Neural crest cell (in vitro differentiated cells): ENCODE results near the gene OR2S2. TPM values are rescaled to one million over a fixed set of nuclear protein-coding genes. Genes with fewer than 3 reads are reported as not detected.

Experiments
- DNase-seq: peaks from one replicate; pipeline ENCODE4 v3.0.0; 2021; ENCODE audit warnings: low read depth, mixed read lengths, low spot score
- H3K27ac Mint-ChIP-seq: one replicate; pipeline ENCODE4 v1.8.0; 2021; ENCODE audit warnings: mild to moderate bottlenecking, mixed read lengths; ENCODE audit not compliant: unreplicated experiment
- H3K27me3 Mint-ChIP-seq: 2 replicates; pipeline ENCODE4 v1.8.0; 2021; ENCODE audit warnings: low read depth, mild to moderate bottlenecking, mixed read lengths
- H3K36me3 Mint-ChIP-seq: 2 replicates; pipeline ENCODE4 v1.8.0; 2021; ENCODE audit warnings: low read depth, mild to moderate bottlenecking, mixed read lengths
- H3K4me1 Mint-ChIP-seq: 2 replicates; pipeline ENCODE4 v1.8.0; 2021; ENCODE audit warnings: mixed read lengths
- H3K4me3 Mint-ChIP-seq: one replicate; pipeline ENCODE4 v1.8.0; 2021; ENCODE audit warnings: mild to moderate bottlenecking, mixed read lengths
- H3K9me3 Mint-ChIP-seq: 2 replicates; pipeline ENCODE4 v1.8.0; 2021; ENCODE audit warnings: mixed read lengths
- CTCF ChIP-seq: fragments of 200-600 bp; sonication (generic); conservative IDR thresholded peaks from 2 replicates; pipeline ENCODE4 v1.5.0; 2021; ENCODE audit warnings: antibody characterized with exemption, mild to moderate bottlenecking
- total RNA-seq: library from RNA; stranded (reverse); gene quantifications from 2 replicates; pipeline ENCODE4 v1.2.1, GENCODE V29; 2021

The OR2S2 gene
- total RNA-seq, 1 donor from 2014 or later: not detected

GRCh38 chr9:35920051-35920620 lies 37.8 kb downstream of the OR2S2 start:
- peaks cover 15% of the 10 kb centered on the region for H3K4me1 Mint-ChIP-seq
- TF ChIP-seq CTCF: no peak

GRCh38 chr9:35919212-35920008 lies 38.5 kb downstream of the OR2S2 start:
- no peak for TF ChIP-seq CTCF
- Mint-ChIP-seq H3K27ac (no peak overlapping the region), H3K4me3 (no peak overlapping the region), H3K36me3 (no peaks in the 10 kb centered on the region), H3K9me3 (no peaks in the 10 kb centered on the region), H3K4me1 (peaks cover 11% of the 10 kb centered on the region), H3K27me3 (no peaks in the 10 kb centered on the region)
- no peak for DNase-seq

More at GRCh38 chr9:35920051-35920620, 37.8 kb downstream of the OR2S2 start:
- no peak for DNase-seq
- H3K4me3 Mint-ChIP-seq: no peak overlapping the region
- H3K27ac Mint-ChIP-seq: no peak overlapping the region
- H3K36me3 Mint-ChIP-seq: no peaks in the 10 kb centered on the region
- H3K27me3 Mint-ChIP-seq: no peaks in the 10 kb centered on the region
- no peaks in the 10 kb centered on the region for H3K9me3 Mint-ChIP-seq

- Mint-ChIP-seq H3K27ac (no peak overlapping the region), H3K36me3 (no peaks in the 10 kb centered on the region), H3K4me3 (no peak overlapping the region), H3K27me3 (no peaks in the 10 kb centered on the region), H3K4me1 (peaks cover 5% of the 10 kb centered on the region), H3K9me3 (no peaks in the 10 kb centered on the region)
- no peak for DNase-seq
- no peak for TF ChIP-seq CTCF
Measured at GRCh38 chr9:35918780-35919179, 39.2 kb downstream of the OR2S2 start.

GRCh38 chr9:35917261-35917660 lies 40.7 kb downstream of the OR2S2 start:
- H3K27me3 Mint-ChIP-seq: no peaks in the 10 kb centered on the region
- no peak overlapping the region for H3K4me3 Mint-ChIP-seq
- no peak for DNase-seq
- no peak for TF ChIP-seq CTCF
- H3K4me1 Mint-ChIP-seq: no peaks in the 10 kb centered on the region
- no peaks in the 10 kb centered on the region for H3K9me3 Mint-ChIP-seq
- no peaks in the 10 kb centered on the region for H3K36me3 Mint-ChIP-seq
- H3K27ac Mint-ChIP-seq: no peak overlapping the region

GRCh38 chr9:35915681-35916294 lies 42.2 kb downstream of the OR2S2 start:
- Mint-ChIP-seq H3K27me3 (no peaks in the 10 kb centered on the region), H3K4me3 (no peak overlapping the region), H3K36me3 (no peaks in the 10 kb centered on the region), H3K4me1 (peaks cover 3% of the 10 kb centered on the region), H3K9me3 (no peaks in the 10 kb centered on the region), H3K27ac (no peak overlapping the region)
- no peak for DNase-seq
- no peak for TF ChIP-seq CTCF
